Gastroesophageal sphincter (tissue), 3 donors: ENCODE measurements around the gene PRKG1.

Experiments used
- CTCF ChIP-seq, 4 experiments: fragments of 200-600 bp in 2 of 4; fragments of 450-650 bp in 2 of 4; sonication (generic) in 1 of 4; IDR thresholded peaks; one replicate each; pipeline ENCODE4 v1.5.1; 2017 to 2019; ENCODE audit warnings: antibody characterized with exemption in 4 of 4, mild to moderate bottlenecking in 2 of 4, moderate library complexity in 2 of 4
- EP300 ChIP-seq: sonication (generic); formaldehyde crosslinking; IDR thresholded peaks from one replicate; pipeline ENCODE4 v1.6.1; 2017; ENCODE audit warnings: antibody characterized with exemption, mild to moderate bottlenecking

DNA sequence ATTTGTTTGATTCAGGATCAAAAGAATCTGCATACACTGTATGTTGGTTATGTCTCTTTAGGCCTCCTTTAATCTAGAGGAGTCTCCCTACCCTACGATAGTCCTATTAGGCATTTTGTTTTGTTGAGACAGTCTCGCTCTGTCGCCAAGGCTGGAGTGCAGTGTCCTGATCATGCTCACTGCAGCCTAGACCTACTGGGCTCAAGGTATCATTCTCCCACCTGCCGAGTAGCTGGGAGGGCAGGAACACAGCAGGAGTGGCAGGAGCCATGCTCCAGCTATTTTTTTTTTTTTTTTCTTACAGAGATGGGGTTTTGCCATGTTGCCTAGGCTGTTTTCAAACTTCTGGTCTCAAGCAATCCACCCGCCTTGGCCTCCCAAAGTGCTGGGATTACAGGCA is 1116.8 kb downstream of the PRKG1 start:
- no peak for TF ChIP-seq EP300
- TF ChIP-seq CTCF (IDR thresholded peaks at IDR 0.05): no peak
